ENCODE results near the gene RAB8B.

GRCh38 chr15:63165166-63165859 lies 24.1 kb upstream of the RAB8B start:
- TF ChIP-seq CTCF (IDR thresholded peaks at IDR 0.05) = no peak
- TF ChIP-seq POLR2A (IDR thresholded peaks at IDR 0.05) = no peak

Data from testis (tissue), 2 donors.